Activated T-helper 1 cell treated with anti-CD3 and anti-CD28 coated beads, Interleukin-2, amount 50 U/mL, for 16 hours (primary cell): ENCODE results near the gene TARP.
"Not testable (repeated sequence)": the region's sequence is repeated elsewhere in the genome, so short reads cannot be mapped to it uniquely, and the experiment has no call there.

Experiments
- DNase-seq, 2 donors: peaks; one replicate each; pipeline ENCODE4 v3.0.0-alpha.2; 2020; ENCODE audit warnings: low read depth in 1 of 2, low spot score in 1 of 2

TARP gene

DNA sequence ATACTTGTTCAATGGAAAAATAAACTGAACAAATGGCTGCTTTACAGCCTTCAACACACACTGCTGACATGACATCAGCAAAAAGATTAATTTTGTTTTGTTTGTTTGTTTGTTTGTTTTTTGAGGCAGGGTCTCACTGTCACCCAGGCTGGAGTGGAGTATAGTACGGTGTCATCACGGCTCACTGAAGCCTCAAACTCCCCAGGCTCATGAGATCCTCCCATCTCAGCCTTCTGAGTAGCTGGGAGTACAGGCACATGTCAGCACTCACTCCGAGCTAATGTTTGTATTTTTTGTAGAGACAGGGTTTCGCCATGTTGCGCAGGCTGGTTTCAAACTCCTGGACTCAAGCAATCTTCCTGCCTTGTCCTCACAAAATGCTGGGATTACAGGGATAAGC, 10.9 kb downstream of the TARP start:
- DNase-seq: no peak

DNA sequence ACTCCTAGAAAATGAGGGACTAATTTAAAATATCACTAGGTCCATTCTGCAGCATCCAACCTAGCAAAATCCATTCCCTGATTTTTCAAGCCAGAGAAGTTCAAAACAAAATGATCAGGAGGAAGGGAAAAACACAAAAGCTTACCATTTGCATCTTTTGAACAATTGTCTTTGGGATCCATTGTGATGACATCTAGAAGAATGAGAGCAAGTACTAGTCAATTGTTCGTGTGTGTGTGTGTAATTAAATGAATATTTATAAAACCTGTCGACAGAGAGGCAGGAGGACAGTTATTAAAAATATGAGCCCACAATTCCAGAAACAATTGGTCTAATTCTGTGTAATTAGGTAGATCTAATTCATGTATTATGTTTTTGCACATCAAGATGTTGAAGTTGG, 11.4 kb downstream of the TARP start:
- not testable (repeated sequence) for DNase-seq

GRCh38 chr7:38261601-38262000, 11.8 kb downstream of the TARP start:
- not testable (repeated sequence) for DNase-seq

DNA sequence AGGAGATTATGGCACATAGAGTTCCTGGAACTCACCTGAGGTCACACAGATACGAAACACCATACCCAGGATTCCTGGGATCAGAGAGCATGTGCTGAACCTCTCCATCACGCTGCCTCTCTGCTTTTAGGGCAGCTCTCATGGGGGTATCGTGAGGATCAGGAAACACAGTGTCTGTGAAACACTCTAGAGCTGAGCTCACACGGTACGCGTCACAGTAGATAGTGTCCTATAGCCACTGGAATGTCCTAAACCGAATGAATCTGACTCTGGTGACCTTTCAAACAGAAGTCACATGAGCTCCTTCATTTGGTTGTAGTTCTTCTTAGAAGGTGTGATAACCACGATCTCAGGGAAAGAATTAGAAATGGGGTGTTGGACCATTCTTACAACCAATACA, 14.3 kb downstream of the TARP start:
- DNase-seq: not testable (repeated sequence)

DNA sequence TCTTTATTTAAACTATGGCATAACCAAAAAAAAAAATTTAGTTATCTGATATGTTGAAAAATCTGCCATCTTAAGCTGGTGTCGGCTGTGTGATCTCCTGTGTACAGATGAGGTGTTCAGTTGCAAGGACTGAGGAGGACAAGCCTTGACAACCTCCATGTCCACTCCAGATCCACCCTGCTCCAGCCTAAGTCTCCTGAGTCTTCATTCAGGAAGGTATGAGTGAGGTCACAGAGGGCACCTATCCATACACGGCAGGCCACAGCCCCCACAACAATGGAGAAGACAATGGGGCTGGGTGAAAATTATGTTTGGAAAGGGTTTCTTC, 16.1 kb downstream of the TARP start:
- no peak for DNase-seq

- DNase-seq: not testable (repeated sequence)
Observed at GRCh38 chr7:38249849-38250248, 23.6 kb downstream of the TARP start.

DNA sequence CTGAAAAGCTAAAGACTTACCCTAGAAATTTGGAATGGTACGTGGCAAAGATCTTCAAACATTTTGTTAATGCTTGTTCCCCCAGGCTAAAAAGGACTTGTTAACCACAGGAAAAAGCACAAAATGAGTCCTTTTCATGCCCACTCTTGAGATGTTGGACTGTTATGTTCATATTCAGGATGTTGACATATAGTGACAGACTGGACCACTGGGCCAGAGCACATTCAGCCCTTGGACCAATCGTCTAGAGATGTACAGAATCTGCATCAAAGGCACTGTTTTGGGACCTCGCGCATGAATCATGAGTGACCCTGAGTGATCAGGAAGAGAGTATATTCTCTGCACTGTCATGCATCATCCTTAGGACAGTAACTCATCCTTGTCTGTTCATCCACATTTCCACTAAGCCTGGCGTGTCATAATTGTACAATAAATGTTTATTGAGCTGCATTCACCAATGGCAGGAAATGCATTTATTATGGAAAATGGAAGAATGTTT, 25.3 kb downstream of the TARP start:
- no peak for DNase-seq

GRCh38 chr7:38245409-38245977, 27.9 kb downstream of the TARP start:
- no peak for DNase-seq

GRCh38 chr7:38244516-38244915, 28.9 kb downstream of the TARP start:
- no peak for DNase-seq

- DNase-seq: not testable (repeated sequence)
Observed at GRCh38 chr7:38243345-38243744, 30.1 kb downstream of the TARP start.

GRCh38 chr7:38242814-38243213, 30.6 kb downstream of the TARP start:
- no peak for DNase-seq

DNA sequence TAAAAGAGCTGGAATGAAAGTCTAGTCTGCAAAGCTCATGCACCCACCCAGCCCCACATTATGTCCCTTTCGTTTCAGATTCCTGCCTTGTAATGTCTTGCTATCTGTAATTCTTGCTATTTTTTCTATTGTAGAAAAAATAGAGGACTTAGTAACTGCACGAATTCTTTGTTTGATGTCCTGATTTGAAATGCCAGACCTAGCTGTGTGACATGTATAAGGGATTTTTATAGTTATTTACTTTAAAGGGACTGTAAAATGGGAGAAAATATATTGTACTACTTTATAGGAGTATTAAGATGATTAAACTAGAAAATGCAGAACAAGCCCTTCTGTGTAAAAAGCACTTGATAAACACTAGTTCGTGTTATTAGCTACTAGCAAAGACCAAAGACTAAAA, 32.4 kb downstream of the TARP start:
- DNase-seq: no peak

DNA sequence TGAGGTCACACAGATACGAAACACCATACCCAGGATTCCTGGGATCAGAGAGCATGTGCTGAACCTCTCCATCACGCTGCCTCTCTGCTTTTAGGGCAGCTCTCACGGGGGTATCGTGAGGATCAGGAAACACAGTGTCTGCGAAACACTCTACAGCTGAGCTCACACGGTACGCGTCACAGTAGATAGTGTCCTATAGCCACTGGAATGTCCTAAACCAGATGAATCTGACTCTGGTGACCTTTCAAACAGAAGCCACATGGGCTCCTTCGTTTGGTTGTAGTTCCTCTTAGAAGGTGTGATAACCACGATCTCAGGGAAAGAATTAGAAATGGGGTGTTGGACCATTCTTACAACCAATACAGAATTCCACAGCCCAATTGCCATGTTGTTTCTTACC, 34.3 kb downstream of the TARP start:
- not testable (repeated sequence) for DNase-seq

- DNase-seq: no peak
Observed at GRCh38 chr7:38235606-38236005, 37.8 kb downstream of the TARP start.

- not testable (repeated sequence) for DNase-seq
Observed at GRCh38 chr7:38234759-38235158, 38.7 kb downstream of the TARP start.

DNA sequence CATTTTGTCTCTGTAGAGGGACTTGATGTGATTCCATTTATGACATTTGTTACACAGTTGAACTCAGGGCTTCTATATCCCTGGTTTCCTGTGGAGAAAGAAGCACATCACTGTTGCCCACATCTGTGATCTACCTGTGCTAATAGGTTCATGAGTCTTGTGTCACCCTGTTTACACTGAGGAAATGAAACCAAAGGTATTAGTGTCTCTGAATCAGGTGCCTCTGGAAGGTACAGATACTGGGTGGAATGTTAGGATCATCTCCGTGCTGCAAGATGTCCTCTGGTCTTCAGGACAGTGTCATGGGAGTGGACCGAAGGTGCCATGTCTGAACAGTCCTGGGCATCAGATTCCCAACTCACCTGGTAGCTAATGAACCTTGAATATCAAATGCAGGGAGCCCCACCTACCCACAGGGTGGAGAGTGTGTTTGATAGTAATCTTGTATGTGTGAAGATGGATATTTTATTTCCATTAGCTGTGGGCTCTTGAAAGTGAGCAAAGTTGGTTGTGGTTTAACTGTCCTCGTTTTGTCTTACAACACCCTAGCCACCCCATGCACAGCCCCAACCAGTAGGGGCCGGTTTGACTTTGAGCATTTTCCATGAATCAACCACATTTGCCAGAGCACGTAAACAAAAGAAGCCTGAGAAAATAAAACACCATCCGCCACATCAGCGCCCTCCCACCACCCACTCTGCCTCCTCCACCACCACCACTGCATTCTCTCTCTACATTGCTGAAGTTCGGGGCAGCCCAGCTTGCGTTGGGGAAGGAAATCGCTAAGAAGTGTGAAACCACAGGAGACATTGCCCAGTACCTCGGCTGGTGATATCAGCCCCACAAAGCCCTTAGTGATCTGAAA, 40.7 kb downstream of the TARP start:
- peak; percentile 45 to 55 for DNase-seq

DNA sequence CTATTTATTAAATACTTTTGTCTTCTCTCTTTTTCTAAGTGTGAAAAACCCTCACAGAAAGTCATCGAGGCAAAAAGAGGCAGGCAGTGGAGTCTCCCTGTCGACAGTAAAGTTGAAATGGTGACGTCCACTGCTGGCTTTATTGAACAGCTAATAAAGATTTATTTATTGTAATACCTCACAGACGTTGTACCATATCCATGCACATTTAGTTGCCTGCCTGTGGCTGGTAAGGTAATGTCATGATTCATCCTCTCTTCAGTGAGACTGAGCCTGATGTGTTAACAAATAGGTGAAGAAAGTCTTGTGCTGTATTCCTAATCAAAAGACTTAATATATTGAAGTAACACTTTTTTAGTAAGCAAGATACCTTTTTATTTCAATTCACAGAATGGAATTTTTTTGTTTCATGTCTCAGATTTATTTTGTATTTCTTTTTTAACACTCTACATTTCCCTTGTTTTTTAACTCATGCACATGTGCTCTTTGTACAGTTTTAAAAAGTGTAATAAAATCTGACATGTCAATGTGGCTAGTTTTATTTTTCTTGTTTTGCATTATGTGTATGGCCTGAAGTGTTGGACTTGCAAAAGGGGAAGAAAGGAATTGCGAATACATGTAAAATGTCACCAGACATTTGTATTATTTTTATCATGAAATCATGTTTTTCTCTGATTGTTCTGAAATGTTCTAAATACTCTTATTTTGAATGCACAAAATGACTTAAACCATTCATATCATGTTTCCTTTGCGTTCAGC, 43.4 kb downstream of the TARP start:
- DNase-seq: no peak

GRCh38 chr7:38229386-38229785, 44.0 kb downstream of the TARP start:
- DNase-seq: no peak

DNA sequence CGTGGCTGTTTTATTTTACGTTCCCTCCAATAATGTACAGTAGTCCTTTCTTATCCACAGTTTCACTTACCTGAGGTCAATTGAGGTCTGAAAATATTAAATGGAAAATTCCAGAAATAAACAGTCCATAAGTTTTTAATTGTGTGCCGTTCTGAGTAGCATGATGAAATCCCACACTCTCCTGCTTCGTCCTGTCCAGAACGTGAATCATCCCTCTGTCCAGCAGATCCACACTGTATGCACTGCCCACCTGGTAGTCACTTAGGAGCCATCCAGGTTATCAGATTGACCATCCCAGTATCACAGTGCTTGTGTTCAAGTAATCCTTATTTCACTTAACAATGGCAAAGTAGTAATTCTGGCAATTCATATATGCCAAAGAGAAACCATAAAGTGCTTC, 49.0 kb downstream of the TARP start:
- no peak for DNase-seq

DNA sequence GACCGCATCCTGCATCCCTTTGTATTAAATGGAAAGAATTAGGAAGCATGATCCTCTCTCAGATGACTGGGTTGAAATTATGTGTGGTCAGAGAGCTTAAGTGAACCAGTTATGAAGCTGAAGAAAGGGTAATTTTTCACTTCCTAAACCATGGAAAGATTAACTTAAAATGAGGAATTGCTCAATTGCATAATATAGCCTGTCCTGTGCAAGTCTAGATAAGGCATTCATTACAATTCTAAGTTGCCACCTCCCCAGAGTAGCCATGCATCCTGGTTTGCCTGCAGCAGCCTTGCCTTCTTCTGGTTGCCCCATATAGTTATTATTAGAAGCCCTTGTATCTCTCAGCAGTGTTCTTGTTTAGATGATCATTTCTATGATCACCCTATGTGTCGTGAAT, 50.1 kb downstream of the TARP start:
- DNase-seq: no peak

DNA sequence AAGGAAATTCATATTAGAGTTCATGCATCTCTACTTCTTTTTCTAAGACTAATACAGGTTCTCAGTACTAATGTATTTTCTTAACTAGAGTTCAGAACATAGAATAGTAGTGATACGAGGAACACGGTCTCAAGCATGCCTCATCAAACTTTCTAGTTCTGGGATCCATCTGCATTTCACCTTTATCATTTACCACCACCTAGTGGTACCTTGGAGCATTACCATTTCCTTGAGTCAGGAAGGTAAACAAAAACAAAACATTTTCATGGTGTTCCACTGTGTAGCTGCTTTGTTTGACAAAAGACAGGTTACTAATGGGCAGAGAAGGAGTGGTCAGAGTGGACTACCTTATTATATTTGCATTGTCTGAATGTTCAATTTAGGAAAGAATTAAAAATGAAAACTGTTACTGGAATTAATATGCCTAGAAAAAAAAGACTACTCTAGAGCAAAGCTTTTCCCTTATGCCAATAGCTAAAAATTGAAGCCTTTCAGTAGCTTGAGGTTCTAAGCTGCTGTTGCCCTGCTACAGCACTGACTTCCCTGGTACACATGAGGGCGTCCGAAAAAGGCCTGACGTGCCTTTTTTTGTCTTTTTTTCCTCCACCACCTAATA, 50.8 kb downstream of the TARP start:
- no peak for DNase-seq

DNA sequence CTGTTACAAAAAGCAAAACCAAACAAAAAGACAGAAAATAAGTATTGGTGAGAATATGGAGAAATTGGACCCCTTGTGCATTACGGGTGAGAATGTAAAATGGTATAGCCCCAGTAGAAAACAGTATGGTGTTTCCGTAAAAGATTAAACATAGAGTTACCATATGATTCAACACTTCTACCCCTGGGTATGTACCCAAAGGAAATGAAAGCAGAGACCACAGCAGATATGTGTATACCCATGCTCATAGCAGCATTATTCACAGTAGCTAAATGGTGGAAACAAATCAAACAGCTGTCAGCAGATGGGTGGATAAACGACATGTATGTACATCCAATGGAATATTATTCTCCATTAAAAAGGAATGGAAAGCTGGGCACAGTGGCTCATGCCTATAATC, 53.0 kb downstream of the TARP start:
- no peak for DNase-seq
